Coronary artery (tissue), 2 donors: ENCODE results near the gene NDST1.

Experiments
- DNase-seq: peaks from one replicate; pipeline ENCODE4 v3.0.0-alpha.2; 2017; ENCODE audit warnings: low spot score
- H3K27ac ChIP-seq, 2 donors: fragments of 200-600 bp; sonication (generic); one replicate each; pipeline ENCODE4 v1.5.1; 2016 to 2019
- H3K4me3 ChIP-seq: fragments of 200-600 bp; sonication (generic); 2 replicates; pipeline ENCODE4 v1.5.1; 2016; ENCODE audit warnings: mild to moderate bottlenecking, moderate library complexity
- CTCF ChIP-seq: fragments of 200-600 bp; sonication (generic); IDR thresholded peaks from one replicate; pipeline ENCODE4 v1.5.1; 2019; ENCODE audit warnings: antibody characterized with exemption

The NDST1 gene

DNA sequence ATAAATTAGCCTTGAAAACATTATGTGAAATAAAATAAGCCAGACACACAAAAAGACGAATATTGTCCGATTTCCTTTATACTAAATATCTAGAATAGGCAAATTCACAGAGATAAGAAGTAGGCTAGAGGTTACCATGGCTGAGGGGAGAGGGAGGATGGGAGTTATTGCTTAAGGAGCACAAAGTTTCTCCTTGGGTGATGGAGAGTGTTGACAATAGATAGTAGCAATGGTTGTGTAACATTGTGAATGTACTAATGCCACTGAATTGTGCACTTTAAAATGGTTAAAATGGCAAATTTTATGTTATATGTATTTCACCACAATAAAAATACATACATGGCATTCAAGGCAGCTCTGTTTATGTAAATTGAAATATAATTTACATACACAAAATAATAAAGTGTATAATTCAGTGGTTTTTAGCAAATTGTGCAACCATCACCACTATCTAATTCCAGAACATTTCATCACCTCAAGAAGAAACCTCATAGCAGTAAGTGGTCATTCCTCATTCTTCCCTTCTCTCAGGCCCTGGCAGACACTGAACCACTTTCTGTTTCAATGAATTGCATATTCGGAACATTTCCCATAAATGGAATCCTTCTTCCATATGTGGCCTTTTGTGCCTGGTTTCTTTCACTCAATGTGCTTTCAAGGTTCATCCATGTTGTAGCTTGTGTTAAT is 59.2 kb downstream of the NDST1 start:
- no peak for DNase-seq
- H3K27ac ChIP-seq, result peak overlapping the region in 1 of 2 donors; percentile 27
- TF ChIP-seq CTCF, result no peak
- H3K4me3 ChIP-seq, result no peak overlapping the region

DNA sequence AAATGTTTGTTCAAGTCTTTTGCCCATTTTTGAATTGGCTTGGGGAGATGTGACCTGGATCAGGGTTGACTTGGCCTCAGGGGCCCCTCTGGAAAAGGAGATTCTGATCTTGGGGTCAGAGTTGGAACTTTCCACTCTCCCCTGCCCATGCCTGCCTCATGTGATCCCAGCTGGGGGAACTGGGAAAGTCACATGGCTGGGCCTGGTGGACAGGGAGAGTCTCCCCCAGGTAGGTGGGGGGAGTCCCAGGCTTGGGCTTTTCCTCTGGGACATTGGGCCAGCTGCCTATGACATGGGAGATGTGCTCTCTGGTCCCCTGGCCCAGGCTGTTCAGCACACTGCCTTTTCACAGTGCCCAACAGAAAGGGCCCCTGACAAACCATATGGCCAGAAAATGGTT is 60.7 kb downstream of the NDST1 start:
- TF ChIP-seq CTCF, result no peak
- Histone ChIP-seq H3K4me3 (no peak overlapping the region), H3K27ac (no peak overlapping the region)
- no peak for DNase-seq

DNA sequence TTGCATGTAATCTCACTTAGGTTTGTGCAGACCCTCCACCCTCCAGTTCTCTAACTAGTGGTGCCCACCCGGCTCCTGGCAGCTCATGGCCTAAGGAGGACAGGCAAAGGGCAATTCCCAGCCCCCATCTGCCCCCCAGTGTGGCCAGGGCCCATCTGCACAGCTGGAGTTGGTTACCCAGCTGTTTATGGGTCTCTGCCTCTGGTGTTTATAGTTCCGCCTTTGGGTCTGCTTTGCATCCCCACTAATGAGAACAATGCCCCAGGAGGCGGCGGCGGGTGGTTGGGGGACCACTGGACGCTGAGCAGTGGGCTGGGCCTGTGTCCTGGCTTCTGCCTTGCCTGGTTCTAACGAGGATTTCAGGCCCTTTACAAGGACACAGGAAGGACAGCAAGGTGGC is 62.4 kb downstream of the NDST1 start:
- no peak for TF ChIP-seq CTCF
- no peak for DNase-seq
- H3K4me3 ChIP-seq, result no peak overlapping the region
- no peak overlapping the region for H3K27ac ChIP-seq

DNA sequence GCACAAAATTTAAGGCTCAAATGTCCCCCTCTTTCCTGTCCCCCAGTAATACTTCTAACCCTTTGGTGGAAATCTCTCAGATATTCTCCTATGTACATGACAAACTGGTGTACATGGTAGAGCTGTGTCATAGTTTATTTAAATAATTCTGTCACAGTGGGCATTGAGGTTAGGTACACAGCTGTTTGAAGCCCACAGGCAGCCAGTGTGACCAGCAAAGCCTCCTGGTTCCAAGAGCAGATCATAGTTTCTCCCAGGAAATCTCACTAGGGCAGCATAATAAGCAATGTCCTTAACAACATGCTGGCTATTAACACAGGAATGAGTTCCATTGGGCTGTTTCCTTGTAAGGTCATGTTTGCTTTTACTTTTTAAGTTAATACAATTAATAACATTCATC is 63.9 kb downstream of the NDST1 start:
- no peak overlapping the region for H3K4me3 ChIP-seq
- H3K27ac ChIP-seq, result no peak overlapping the region
- no peak for TF ChIP-seq CTCF
- no peak for DNase-seq

- no peak for DNase-seq
- H3K4me3 ChIP-seq, result no peak overlapping the region
- no peak overlapping the region for H3K27ac ChIP-seq
- no peak for TF ChIP-seq CTCF
Observed at GRCh38 chr5:150573216-150573615, 65.3 kb downstream of the NDST1 start.

DNA sequence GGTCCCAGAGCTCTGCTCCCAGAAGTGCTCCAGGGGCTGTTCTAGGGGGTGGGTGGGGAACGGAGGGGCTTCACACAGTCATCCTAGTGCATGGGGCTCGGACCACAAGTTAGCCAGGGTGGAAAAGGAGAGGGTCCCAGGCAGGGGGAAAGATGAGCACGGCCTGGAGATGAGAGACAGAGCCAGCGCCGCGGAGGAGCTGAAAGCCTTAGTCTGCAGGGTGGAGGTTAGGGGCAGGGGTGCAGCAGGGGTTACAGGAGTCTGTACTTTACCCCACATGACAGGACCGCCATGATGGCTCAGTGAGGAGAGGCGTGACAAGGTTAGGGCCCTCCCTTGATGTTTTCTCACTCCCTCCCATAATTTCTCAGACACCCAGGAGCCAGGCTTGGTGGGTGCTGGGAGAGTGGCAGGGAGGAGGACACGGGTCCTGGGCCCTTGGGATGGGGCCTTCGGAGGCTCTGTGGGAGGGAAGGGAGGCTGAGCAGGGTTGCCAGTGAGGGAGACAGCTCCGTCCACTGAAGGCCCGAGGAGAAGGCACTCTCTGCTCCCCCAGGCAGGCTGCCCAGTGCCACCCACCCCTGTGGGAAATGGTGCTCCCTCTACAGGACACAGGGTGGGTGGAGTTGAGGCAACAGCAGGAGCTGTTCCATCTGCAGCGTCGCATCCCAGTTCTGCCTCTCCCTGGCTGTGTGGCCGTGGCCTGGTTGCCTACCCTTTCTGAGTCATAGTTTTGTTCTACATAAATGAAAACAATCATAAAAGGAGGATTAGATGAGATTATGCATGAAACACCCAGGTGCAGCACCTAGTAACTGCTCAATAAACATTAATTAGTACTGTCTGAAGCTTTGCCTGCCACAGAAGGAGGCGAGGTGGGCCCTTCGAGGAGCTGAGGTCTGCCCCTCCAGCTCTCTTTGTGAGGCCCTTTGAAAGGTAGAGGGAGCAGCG is 66.2 kb downstream of the NDST1 start:
- DNase-seq, result no peak
- TF ChIP-seq CTCF, result no peak
- H3K27ac ChIP-seq, result no peak overlapping the region
- H3K4me3 ChIP-seq, result no peak overlapping the region
